ENCODE measurements around the gene NEDD4.
A peak's percentile ranks its signal among the peaks of the same experiment; 100 is the strongest.
"Not testable (repeated sequence)": the region's sequence is repeated elsewhere in the genome, so short reads cannot be mapped to it uniquely, and the experiment has no call there.

The NEDD4 gene

DNA sequence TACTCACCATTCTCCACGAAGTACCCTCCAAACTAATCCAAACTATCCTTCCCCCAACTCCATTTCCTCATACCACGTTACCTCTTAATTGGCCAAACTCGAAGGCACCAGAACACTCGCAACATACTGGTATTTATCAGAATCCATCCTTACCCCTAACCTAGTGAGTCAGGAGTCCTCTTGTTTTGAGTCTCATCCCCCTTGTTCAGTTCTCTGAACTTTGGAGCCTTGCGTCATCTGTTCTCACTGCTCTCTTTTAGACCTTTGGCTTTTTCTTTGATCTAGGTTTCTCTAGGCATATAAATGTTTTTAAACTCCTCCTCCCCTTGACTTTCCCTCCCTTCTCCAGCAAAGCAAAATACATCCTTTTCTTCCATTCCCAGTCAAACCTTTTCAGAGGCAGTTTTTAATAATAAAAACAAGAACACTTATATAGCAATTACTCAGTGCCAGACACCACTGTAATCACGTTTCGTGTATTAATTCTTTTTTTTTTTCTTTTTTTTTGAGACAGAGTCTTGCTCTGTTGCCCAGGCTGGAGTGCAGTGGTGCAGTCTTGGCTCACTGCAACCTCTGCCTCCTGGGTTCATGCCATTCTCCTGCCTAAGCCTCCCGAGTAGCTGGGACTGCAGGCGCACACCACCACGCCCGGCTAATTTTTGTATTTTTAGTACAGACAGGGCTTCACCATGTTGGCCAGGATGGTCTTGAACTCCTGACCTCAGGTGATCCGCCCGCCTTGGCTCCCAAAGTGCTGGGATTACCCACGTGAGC, 40.7 kb downstream of the NEDD4 start:
- FAIRE-seq: not testable (repeated sequence)

DNA sequence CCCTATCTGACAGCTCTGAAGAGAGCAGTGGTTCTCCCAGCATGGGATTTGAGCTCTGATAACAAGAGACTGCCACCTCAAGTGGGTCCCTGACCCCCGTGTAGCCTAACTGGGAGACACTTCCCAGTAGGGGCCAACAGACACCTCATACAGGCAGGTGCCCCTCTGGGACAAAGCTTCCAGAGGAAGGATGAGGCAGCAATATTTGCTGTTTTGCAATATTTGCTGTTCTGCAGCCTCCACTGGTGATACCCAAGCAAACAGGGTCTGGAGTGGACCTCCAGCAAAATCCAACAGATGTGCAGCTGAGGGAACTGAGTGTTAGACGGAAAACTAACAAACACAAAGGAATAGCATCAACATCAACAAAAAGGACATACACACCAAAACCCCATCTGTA, 48.8 kb downstream of the NEDD4 start:
- not testable (repeated sequence) for FAIRE-seq

DNA sequence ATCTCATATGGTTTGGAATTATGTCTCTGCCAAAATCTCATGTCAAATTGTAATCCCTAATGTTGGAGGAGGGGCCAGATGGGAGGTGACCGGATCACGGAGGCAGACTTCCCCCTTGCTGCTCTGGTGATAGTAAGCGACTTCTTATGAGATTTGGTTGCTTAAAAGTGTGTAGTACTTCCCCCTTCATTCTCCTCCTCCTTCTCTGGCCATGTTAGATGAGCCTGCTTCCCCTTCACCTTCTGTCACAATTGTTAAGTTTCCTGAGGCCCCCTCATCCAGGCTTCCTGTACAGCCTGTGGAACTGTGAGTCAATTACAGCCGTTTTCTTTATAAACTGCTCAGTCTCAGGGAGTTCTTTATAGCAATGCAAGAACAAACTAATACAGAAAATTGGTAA, 51.1 kb downstream of the NEDD4 start:
- FAIRE-seq: no peak

DNA sequence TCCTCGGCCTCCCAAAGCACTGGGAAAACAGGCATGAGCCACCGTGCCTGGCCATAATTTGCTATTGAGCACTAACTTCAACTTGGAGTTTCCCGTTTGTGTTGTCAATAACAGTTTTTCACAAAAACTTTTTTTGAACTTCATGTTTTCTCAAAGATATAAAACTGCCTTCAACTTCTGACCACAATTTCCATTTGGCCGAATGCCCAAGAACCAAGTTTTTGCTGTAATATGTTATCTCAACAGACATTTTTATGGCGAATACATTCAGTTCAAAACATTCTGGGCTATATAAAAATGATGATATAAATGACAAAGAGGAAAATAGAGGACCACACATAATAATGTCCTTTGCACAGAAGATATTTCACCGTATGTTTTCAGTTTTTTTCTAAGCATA, 56.4 kb downstream of the NEDD4 start:
- no peak for FAIRE-seq

DNA sequence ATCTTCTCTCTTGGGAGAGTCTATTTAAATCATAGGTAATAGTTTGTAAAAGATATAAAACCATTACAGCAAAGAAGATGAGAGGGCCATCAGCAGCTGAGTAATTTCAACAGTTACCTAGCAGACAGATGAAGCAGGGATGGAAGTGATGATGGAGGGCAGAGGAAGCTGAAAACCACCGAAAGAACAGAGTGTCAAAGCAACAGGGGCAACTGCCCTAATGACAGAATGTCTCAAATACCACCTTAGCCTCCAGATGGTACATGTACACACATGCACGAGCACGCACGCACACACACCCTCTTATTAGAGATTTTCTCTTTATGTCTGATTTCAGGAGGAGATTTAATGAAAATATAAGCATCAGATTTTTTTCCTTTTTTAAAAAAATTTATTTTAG, 64.5 kb downstream of the NEDD4 start:
- FAIRE-seq: no peak

DNA sequence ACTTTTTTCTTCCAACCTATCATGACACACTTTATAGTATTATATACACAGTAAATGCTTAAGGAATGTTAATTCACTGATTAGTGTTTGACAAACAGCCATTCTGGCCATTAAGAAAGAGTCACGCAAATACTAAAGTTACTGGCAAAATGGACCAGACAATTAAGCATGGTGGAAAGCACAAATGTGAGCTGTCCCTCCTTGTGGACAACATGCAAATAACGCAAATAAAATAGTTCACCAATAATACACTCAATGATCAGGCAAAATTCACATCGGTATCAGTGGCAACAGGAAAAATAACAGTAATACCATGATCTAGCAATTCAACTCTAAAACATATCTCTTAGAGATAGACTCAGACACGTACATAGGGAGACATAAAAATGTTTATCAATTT, 71.7 kb downstream of the NEDD4 start:
- no peak for FAIRE-seq

DNA sequence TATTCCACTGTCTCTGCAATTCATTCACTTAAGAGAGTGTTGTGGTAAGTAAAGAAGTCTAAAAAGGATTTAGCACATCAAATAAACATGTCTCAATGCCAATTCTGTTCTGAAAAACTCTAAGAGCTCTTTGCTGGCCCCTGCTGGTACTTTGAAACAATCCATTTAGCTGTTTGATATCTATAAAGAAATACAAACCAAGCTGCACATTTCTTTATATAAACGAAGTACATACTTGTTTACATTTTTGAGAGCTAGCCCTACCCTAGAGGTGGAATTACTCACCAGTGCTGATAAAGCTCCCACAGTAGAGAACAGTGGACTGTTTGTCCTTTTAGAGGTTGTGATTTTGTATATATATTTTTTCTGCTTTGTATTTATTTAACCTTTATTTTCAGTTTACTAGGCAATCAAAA, 75.5 kb downstream of the NEDD4 start:
- peak; percentile 84 for FAIRE-seq

DNA sequence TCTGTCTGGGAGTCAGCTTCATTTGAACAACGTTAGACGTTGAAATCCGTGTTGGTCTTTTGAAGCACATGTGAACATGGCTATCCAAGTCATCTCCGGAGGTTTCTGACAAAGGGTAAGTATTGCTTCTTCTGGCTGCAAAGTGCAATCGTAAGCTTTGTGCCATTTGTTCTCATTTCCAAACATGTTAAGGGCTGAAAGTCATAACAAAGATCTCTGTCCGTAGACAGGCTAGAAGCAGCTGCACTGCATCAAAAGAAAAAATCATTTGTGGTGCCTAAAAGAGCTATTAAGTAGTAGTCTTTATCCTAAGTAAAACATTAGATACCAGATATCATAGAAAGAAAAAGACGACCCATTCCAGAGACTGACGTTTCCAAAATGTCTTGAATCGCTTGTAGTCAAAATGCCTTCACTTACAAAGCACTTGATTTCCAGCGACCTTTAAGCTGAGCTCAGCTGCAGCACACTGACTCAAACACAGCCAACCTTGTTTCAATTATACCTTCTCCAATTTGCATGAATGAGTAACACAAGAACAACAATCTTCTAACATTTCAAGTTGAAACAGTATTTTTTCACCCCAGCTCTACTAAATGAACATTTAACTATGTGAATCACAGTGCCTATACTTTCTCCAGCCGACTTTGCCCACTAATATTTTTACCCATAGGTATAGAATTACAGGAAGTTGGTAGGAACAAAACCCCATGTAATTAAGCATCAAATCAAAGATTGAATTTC, 76.6 kb downstream of the NEDD4 start:
- no peak for FAIRE-seq

DNA sequence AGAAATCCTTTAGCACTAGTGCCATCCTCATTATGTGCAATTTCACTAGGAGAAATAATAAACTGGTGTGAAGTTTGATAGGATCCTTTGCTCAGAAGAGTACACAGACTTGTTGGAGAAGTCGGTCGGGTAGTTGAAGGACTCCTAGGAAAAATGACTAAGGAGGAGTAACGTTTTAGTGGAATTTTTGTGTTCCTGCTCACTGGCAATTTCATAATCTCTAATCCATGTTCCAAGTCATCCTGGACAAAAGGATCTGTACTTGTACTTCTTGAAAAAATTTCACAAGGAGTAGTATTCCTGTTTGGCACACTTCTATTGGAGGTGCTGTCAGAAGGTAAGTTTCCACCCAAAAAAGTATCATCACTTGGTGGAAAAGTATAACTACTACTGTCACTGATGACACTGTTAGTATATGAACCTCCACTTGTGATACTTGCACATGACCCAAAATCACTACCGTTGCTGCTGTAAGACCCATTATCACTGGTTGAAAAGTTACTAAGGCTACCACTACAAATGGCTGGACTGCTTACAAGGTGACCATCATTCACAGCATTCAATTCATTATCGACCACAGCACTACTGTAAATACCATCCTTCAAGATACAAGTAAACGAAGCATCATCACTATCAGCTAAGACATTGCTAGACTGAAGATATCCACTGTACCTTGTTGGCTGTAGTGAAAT, 77.4 kb downstream of the NEDD4 start:
- no peak for FAIRE-seq

DNA sequence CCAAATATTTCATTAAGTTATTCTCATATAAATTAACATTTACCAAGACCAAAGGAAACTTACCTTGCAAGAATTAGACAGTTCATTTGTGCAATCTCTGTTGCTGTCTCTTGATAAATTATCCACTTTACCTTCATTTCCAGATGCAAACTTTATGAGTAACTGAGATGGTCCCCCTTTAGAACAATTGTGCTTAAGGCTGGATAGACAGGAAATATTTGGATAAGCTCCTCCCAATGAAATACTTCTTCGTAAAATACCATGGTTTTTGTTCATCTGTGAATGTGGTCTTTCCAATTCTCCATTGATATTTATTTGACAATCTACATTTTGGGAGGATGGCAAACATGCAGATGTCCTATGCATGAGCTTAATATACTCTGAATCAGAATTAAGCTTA, 78.2 kb downstream of the NEDD4 start:
- FAIRE-seq: no peak

DNA sequence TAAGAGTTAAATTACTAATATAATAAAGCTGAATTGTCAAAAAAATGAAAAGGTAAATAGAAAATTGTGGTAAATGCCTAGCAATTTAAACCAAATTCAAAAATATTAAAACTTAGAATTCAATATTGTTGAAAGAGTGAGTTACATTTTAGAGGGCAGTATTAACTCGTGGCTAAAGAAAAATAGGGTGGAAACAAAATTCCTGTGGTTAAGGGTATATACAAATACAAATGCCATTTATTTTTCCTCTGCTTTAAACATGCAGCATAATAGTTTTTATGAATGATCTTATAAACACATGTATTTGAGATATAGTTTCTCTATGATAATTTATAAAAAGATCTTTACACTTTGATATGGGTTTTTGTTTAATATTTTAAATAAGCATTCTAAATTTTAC, 79.0 kb downstream of the NEDD4 start:
- peak; percentile 84 for FAIRE-seq

DNA sequence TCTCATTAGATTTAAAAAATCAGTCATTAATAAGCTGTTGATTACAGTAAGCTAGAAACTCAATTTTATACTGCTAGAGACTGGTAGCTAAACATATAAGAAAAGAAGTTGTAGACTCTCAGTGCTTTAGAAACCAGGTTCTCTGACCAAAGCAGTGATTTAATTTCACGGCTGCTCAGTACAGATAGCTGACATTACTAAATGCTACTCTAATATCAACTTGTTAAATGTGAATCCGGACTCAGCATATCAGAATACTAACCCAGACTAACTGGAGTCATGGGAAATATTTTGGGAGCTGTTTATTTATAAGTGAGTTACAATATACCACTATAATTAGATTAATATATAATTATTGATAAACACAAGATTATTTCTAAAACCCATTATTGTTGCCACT, 80.4 kb downstream of the NEDD4 start:
- no peak for FAIRE-seq

DNA sequence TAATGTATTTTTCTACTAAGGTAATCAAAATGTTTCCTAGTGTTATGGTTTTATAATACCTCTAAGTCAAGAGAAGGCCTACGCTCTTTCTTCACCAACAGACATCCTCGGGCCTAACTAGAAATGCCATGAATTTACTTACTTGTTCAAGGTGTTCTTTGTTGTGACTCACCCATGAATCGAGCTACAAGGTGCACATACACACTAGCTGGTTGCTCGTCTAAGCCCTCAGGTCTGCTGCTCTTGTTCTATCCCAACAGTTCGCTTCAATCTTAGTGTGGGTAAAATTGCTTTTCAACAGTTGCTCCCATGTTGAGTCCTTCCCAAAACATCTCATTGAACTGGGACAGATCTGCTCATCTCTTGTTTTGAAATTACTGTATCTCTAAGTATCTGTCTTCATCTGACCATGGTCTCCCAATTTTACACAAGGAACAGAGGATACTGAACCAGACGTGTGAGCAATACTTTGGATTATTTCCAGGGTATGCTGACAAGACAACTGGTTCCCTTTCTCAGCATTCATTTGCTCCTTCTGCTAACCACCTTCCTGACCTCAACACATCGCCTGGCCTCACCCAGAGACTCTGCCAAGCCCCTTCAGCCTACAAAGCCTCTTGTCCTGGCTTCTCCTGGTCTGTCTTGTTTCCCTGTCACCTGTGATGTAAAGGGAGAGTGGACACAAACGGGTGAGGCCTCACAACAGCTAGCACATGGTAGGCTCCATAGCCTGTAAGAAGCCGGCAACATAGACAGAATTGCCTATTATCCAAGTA, 84.2 kb downstream of the NEDD4 start:
- no peak for FAIRE-seq

DNA sequence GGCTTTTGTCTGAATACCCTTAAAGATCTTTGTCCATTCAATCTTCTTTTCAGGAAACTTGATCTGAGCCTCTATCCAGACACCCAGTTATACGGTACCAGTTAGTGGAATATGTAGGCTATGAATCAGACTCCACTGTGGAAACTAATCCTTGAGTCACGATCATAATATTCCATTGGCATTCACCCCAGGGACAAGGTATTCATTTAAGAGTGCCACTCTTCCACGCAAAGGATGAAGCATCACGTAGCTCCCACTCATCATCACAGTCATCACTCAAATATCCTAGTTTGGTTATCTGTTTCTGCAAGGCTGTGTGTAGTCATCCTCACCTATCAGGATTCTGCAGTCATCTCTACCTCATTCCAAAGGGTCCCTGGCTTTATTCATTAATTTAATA, 85.6 kb downstream of the NEDD4 start:
- FAIRE-seq: no peak

DNA sequence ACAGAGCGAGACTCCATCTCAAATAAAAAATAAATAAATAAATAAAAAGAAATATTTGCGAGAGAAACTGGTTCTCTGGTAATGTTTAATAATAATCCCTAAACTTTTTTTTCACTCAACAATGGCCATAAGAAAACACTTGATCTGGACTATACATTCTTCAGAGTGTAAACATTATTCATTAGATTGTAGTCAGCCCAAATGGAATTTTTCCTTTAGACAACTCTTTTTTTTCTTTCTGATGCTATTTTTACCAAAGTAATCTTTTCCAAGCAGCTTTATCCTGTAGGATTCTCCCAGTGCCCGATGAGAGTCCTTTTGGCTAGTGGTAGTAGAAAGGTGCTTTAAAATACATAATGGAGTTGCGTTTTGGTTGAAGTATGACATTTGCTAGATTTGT, 90.4 kb downstream of the NEDD4 start:
- no peak for FAIRE-seq

DNA sequence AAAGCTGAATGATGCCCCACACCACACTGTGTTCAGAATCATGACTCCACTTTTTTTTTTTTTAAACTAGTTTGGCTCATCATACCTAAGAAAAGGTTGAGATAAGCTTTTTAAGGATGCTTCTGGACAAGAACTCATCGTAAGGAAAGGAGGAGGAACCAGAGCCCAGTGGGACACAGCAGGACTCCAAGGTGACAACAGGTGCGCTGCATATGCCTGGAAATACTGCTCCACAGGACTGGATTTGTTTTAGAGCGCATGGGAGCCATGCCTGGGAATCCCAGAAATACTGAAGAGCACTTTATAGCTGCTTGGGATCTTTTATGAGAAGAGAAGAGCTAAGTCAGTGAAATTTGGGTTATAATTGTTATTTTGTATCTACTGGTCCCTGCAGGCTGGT, 93.4 kb downstream of the NEDD4 start:
- no peak for FAIRE-seq

DNA sequence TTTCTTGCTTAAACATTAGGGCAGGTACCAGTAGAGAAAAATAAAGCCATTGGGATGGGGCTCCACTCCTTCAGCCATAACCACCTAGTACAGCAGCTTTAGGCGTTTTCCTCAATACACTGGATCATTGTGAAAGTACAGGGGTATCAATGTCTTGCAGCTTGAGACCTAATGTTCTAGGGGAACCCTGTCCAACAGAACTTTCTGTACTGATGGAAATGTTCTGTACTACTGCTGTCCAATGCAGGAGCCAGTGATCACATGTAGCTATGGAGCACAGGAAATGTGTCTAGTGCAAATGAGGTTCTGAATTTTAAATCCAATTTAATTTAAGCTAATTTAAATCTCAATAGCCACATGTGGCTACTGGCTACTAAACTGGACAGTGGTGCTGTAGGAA, 93.9 kb downstream of the NEDD4 start:
- FAIRE-seq: no peak

DNA sequence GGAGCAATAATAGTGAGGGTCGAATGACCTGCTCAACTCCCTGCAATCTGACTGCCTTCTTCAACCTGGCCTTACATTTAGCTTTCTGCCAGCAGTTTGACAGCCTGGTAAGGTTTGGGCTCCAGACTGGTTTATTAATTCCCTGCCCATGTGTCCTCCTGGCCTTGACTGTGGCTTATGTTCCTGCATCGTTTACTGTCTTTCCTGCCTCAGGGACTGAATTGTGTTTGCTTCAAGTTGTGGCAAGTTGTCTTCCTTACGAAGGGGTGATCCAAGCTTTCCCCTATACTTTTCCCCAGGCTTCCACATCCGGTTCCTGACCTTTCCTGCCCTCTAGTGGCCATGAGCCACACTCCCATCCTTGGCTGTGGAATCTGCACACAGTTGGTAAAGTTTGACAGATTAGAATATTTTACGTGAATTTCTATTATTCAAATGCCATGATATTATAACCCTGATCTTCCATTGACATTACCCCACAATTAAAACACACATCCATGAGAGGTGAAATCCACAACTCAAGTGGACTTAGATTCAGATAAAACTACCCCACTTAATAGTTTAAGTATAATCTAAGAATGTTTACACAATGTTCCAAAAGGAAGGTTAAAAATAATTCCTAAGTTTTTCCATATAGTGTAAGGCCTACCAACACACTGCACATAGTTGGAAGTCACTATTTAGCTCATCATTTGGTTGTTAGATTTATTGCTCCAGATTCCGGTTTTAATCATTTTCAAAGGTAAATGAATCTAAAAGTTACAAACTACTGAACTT, 95.7 kb downstream of the NEDD4 start:
- peak; percentile 53 for FAIRE-seq

DNA sequence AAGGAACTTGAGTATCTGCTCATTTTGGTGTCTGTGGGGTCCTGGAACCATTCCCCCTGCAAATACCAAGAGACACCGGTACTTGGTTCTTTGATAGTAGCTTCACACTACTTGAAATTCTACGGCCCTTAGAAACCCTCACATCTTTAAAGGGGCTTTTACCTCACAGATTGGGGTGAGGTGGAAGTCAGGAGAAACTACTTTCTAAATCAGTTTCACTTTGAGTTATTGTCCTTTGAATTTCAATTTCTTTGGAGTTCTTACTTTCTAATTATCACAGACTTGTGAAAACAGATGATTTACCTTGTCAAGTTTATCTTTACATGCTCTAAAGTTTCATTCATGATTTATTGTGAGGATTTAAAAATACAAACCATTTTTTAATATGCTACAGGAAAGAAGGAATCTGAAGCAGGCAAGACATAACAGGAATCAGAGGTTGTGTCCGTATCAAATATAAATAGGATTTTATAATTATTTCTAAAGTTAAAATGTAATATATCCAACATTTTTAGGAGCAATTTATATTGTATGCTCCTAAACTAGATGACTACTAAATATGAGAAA, 98.9 kb downstream of the NEDD4 start:
- no peak for FAIRE-seq

DNA sequence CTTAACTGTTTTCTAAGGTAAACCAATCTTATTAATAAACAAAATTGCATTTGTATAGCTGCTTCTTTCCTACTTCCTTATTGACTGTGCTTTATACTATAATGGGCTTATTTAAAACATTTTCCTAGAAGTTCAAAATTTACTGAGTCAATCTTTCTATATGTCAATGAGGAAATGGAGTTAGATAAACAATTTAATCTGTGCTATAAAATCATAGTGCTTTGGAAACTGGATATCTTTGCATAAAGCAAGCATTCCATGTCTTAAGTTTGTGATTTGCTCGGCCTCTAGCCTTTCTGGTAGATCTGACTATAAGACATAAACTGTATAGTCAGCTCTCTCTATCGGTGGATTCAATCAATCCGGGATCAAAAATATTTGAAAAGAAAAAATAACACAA, 99.6 kb downstream of the NEDD4 start:
- FAIRE-seq: no peak

DNA sequence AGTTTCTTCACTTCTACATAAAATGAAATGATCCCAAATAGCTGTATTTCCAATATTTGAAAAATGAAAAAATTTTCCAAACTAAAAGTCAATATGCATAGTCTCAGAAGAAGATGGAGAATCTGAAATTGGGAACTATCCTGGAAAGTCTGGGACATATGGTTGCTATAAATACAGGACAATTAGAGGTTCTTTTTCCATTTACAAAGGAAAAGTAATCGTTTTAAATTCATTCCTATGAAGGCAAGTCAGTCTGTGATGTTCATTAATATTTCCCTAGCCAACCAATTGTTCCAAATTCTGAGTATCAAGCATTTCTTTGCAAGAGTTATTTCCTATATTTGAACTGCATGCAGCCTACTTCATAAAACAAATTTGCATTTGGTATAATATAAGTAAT, 102.2 kb downstream of the NEDD4 start:
- FAIRE-seq: no peak

DNA sequence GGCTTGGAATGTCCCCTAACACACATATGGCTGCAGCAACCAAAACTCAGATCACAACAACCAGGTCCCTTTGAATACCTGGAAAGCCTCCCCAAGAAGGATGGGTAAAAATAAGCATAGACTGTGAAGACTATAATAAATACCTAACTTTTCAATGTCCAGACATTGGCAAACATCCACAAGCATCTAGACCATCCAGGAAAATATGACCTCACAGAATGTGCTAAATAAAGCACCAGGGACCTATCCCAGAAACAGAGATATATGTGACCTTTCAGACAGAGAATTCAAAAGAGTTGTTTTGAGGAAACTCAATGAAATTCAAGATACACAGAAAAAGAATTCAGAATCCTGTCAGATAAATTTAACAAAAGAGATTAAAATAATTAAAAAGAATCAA, 109.2 kb downstream of the NEDD4 start:
- no peak for FAIRE-seq

Data from TTC549 (cell line).